IPS DF 19.7 (cell line): ENCODE data around the gene TPP2.

Source experiments
- DNase-seq: peaks from one replicate; pipeline ENCODE4 v3.0.0-alpha.2; 2013; ENCODE audit warnings: low read depth, low spot score

The TPP2 gene

DNA sequence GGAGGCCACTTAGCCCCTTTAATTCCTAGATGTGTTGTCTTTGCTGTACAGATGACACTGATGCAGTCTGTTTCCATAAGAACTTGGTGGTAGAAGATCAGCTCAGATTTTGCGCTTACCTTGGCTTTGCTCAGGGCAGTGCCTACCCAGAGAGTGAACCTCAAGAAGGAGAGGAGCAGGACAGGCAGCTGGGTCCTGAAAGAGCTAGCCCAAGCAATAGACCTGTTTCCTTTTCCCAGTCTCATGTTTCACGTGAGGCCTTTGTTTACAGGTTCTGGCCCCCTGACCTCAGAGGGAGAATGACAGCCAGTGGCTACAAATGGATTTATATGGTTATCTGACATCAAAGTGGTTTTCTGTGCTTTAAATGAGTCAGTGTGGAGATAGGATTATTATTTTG, 58.0 kb downstream of the TPP2 start:
- DNase-seq, result no peak

- DNase-seq, result no peak
Observed at GRCh38 chr13:102657630-102658029, 60.8 kb downstream of the TPP2 start.

GRCh38 chr13:102658660-102659059, 61.9 kb downstream of the TPP2 start:
- no peak for DNase-seq

GRCh38 chr13:102659168-102659713, 62.5 kb downstream of the TPP2 start:
- DNase-seq, result no peak

GRCh38 chr13:102667023-102667422, 70.2 kb downstream of the TPP2 start:
- DNase-seq, result no peak

DNA sequence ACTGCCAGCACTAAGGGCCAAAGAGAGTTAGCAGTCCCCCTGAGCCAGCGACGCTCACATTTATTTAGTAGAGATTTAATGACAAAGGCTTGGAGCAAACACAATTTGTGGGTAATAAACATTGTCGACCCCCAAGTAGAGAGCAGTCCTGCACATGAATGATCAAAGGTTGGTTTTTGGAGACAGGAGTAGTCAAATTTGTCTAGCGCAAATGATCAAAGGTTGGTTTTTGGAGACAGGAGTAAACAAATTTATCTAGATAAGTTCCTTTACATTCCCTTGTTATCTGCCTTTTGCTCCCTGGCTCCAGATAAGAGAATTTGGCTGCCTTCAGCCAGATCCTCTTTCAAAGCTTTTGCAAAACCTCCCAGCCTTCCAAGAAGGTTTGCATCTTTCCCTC, 71.1 kb downstream of the TPP2 start:
- DNase-seq, result no peak

DNA sequence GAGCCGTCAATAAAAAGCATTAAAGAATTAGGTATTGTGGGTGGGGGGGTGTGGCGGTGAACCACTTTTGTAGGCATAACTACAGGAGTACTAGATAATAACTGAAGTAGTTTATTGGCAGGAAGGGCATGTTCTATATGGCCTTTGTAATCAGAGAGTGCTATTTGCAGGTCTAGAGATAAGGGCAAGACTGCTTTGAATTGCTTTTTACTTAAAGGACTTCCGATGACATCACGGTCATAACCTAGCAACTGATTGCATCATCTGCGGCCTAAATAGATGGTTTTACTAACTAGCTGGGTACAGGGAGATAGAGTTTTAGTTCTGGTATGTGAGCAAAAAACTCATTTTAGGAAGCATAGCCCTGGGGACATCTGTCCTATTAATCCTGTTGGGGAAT, 73.3 kb downstream of the TPP2 start:
- no peak for DNase-seq

DNA sequence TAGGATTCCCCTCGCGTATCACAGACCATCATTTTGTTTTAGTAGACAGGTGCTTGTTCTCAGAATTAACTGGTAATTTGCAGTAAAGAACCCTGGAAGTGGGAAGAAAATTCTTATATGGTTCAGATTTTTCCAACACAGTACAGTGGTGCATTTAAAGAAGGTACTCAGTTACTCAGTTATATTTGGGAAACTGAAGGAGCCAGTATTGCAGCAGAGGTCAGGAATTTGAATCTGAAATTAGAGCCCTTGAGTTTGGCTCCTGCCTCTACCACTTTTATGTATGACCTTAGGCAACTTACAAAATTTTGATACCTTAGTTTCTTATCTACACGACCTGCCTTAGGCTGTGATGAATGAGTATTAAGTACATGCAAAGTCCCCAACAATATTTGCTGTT, 78.3 kb downstream of the TPP2 start:
- no peak for DNase-seq

DNA sequence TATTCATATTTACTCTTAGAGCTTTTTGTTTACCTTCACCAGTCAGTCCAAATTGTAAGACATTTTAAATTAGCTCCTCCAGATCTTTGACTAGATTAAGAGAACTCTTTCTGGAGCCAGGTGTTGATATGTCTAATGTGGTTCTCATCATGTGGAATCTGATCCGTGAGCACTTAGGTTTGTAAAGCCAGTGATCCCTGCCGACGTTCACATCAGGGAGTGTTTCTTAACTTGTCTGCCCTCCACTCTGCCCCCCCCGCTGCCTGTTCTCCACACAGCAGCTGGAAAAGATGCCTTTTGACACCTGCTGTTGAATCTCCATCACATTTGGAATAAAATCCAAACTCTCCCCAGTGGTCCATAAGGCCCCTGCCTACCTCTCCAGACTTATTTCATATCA, 80.3 kb downstream of the TPP2 start:
- DNase-seq, result no peak

- no peak for DNase-seq
Observed at GRCh38 chr13:102678339-102679107, 81.7 kb downstream of the TPP2 start.

GRCh38 chr13:102679449-102680132, 82.8 kb downstream of the TPP2 start:
- DNase-seq, result no peak

- no peak for DNase-seq
Observed at GRCh38 chr13:102680133-102680717, 83.4 kb downstream of the TPP2 start.

GRCh38 chr13:102680842-102681740, 84.3 kb downstream of the TPP2 start:
- DNase-seq, result no peak

DNA sequence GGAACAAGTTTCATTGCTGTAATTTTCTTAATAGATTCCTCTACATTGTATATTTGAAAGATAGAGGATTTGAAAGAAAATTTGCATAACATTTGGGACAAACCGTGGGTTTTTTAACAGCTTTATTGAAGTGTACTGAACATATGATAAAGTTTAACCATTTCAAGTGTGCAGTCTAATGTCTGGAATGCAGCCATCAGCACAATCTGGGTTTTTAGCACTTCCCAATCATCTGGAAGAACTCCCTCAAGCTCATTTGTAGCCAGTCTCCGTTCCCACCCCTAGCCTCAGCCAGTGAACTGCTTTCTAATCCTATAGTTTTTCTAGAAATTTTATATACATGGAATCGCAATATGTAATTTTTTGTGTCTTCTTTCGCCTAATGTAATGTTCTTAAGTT, 85.4 kb downstream of the TPP2 start:
- DNase-seq, result no peak

DNA sequence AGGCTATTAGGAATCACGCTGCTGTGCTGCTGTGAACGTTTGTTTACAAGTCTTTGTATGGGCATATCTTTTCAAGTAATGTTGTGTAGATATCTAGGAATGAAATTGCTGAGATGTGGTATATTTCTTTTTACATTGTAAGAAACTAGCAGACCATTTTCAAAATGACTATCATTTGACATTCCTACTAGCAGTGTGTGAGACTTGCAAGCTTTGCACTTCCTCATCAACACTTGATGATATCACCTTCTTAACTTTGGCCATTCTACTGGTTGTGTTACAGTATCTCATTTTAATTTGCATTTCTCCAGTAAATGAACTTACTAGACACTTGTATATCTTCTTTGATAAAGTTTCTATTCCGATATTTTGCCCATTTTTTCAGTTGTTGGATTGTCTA, 85.9 kb downstream of the TPP2 start:
- no peak for DNase-seq

GRCh38 chr13:102683637-102684036, 86.9 kb downstream of the TPP2 start:
- DNase-seq, result no peak

- DNase-seq, result no peak
Observed at GRCh38 chr13:102686024-102686423, 89.2 kb downstream of the TPP2 start.

DNA sequence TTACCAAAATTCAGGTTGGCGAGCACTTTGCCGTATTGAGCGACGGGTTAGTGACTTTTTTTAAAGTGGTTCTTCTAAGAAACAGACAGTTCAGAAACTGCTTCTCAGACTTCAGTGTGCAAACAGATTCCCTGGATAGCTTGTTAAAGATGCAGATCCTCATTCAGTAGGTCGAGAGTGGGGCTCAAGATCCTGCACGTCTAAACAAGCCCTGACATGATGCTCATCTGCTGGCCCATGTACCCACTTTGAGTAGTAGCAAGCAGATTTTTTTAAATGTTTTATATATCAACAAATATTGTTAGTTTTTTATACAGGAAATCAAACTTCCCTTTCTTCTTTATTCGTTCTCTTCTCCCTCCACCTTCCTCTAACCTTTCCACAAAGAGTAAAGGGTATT, 90.7 kb downstream of the TPP2 start:
- no peak for DNase-seq

DNA sequence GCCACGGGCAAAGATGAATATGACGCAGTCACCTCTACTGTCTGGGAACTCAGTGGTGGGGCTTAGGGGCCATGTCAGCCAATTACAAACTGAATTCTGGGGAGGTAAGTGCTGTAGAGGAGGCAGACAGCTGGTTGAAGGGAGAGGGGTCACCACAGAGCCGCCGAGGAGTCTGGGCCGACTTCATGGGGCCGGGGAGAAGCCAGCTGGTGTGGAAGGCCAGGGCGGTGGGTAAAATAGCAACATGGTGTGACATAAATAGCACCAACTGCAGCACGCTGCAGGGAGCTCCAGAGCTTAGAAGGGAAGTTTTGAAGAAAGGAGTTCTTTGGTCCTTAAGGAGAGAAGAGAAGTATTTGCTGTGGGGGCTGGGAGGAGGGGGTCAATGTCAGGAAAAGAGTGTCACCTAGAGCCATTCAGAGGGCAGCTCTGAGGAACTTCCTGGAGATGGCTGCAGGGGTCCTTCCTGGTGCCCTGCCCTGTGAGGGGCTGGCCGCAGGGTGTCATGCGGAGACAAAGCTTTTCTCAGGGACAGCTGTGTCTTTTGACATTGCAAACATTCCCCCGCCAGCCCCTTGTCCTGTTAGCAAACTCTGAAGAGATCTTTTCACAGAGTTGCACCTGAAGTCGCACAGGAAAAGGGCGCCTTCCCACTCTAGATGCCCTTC, 91.7 kb downstream of the TPP2 start:
- DNase-seq, result peak; percentile 28

GRCh38 chr13:102690883-102691282, 94.1 kb downstream of the TPP2 start:
- DNase-seq, result no peak

- DNase-seq, result no peak
Observed at GRCh38 chr13:102692491-102692826, 95.7 kb downstream of the TPP2 start.
